Measurements from ENCODE around the gene STK39. TPM values are rescaled to one million over a fixed set of nuclear protein-coding genes. Genes with fewer than 3 reads are reported as not detected.
A peak's percentile ranks its signal among the peaks of the same experiment; 100 is the strongest.

The STK39 gene
- polyA plus RNA-seq, 2 of the 4 experiments (the other 2 are of a cell fraction), result 14.2 to 27.2 TPM

- ChIA-PET CTCF (interaction anchor here (0.7 to 2.6 kb wide), 3 partner anchors 14 to 603 kb away, joined by 3 to 7 read pairs (median 4); no protein-coding TSS in a partner anchor), POLR2A (no interaction called here)
- Histone ChIP-seq H3K4me3 (no peak overlapping the region), H3K4me2 (no peak overlapping the region), H3K4me1 (no peaks in the 10 kb centered on the region), H3K27ac (no peak overlapping the region), H3K9me3 (no peaks in the 10 kb centered on the region)
- no peak for ATAC-seq
- no peak for FAIRE-seq
- peak in 1 of 2 experiments; percentile 5 for DNase-seq (ENCODE audit: low read depth in 1 of 2, low spot score in 1 of 2)
- TF ChIP-seq ZSCAN20 (CRISPR knock-in tag; IDR thresholded peaks at IDR 0.05) (no peak), PBX3 (IDR thresholded peaks at IDR 0.05) (no peak), HEYL (CRISPR knock-in tag; IDR thresholded peaks at IDR 0.05) (no peak), RARB (CRISPR knock-in tag; IDR thresholded peaks at IDR 0.05) (no peak), RNF2 (IDR thresholded peaks at IDR 0.05; ENCODE audit: borderline replicate concordance, low read depth) (no peak), EHF (CRISPR knock-in tag; IDR thresholded peaks at IDR 0.05) (no peak), GATA3 (IDR thresholded peaks at IDR 0.05; ENCODE audit: borderline replicate concordance) (no peak), ZC3H11A (IDR thresholded peaks at IDR 0.05) (no peak), CTCF (IDR thresholded peaks at IDR 0.05) (no peak), NFE2L2 (conservative IDR thresholded peaks at IDR 0.05; ENCODE audit: low read length) (no peak), SMC3 (IDR thresholded peaks at IDR 0.05) (no peak), HMGXB4 (CRISPR knock-in tag; IDR thresholded peaks at IDR 0.05; ENCODE audit: borderline replicate concordance) (no peak), ZFP36 (IDR thresholded peaks at IDR 0.05; ENCODE audit: borderline replicate concordance, partially characterized antibody) (no peak), USF2 (IDR thresholded peaks at IDR 0.05) (no peak), EHMT2 (IDR thresholded peaks at IDR 0.05; ENCODE audit: low read depth) (no peak)
- 88% methylated on average over 5 of the region's 5 CpGs for WGBS (ENCODE audit: missing lambda C conversion rate)
Measured at GRCh38 chr2:168156661-168157060, 90.7 kb downstream of the STK39 start.

GRCh38 chr2:168155680-168156079 lies 91.7 kb downstream of the STK39 start:
- ChIA-PET POLR2A (no interaction called here), CTCF (interaction anchor here (0.7 to 2.6 kb wide), 3 partner anchors 15 to 604 kb away, joined by 3 to 7 read pairs (median 4); no protein-coding TSS in a partner anchor)
- 96% methylated on average over 2 of the region's 2 CpGs for WGBS (ENCODE audit: missing lambda C conversion rate)
- FAIRE-seq (no peak), DNase-seq (ENCODE audit: low read depth in 1 of 2, low spot score in 1 of 2) (no peak), ATAC-seq (no peak)
- Histone ChIP-seq H3K27ac (no peak overlapping the region), H3K4me3 (no peak overlapping the region), H3K9me3 (no peaks in the 10 kb centered on the region), H3K4me2 (no peak overlapping the region), H3K4me1 (no peaks in the 10 kb centered on the region)
- no peak for TF ChIP-seq TP53 (CRISPR knock-in tag; IDR thresholded peaks at IDR 0.05)
- no peak for TF ChIP-seq CTCF (IDR thresholded peaks at IDR 0.05)
- no peak for TF ChIP-seq JUNB (IDR thresholded peaks at IDR 0.05)
- no peak for TF ChIP-seq HMGXB4 (CRISPR knock-in tag; IDR thresholded peaks at IDR 0.05; ENCODE audit: borderline replicate concordance)
- TF ChIP-seq MAX (IDR thresholded peaks at IDR 0.05), result no peak

Measured in A549 (cell line).